ENCODE data around the gene SKIC2. TPM values are rescaled to one million over a fixed set of nuclear protein-coding genes. Genes with fewer than 3 reads are reported as not detected.
"Not testable (repeated sequence)": the region's sequence is repeated elsewhere in the genome, so short reads cannot be mapped to it uniquely, and the experiment has no call there.

Gene SKIC2
- polyA plus RNA-seq, 4 donors, result 41.1 to 51.1 (median 44.7) TPM

- DNase-seq (ENCODE audit: low read depth in 4 of 4, low spot score in 3 of 4), result no peak
These were observed 10.1 kb downstream of the SKIC2 start for GRCh38 chr6:31968791-31969711.

GRCh38 chr6:31969712-31970603 is 11.0 kb downstream of the SKIC2 start:
- DNase-seq (ENCODE audit: low read depth in 4 of 4, low spot score in 3 of 4), result no peak

GRCh38 chr6:31970604-31971271 is 11.8 kb downstream of the SKIC2 start:
- no peak for DNase-seq (ENCODE audit: low read depth in 4 of 4, low spot score in 3 of 4)

GRCh38 chr6:31971279-31971992 is 12.5 kb downstream of the SKIC2 start:
- DNase-seq (ENCODE audit: low read depth in 4 of 4, low spot score in 3 of 4), result no peak

GRCh38 chr6:31971993-31972708 is 13.2 kb downstream of the SKIC2 start, which contains the start of gene DXO:
DXO (minus strand) TSS chr6:31972138; CDS start chr6:31971675, 463 bp downstream.
- peak; percentile 93 to 99 (median 96) for DNase-seq (ENCODE audit: low read depth in 4 of 4, low spot score in 3 of 4)

GRCh38 chr6:31972709-31973350 is 13.9 kb downstream of the SKIC2 start:
- DNase-seq (ENCODE audit: low read depth in 4 of 4, low spot score in 3 of 4), result no peak

GRCh38 chr6:31976065-31976464 is 17.1 kb downstream of the SKIC2 start:
- DNase-seq (ENCODE audit: low read depth in 4 of 4, low spot score in 3 of 4), result not testable (repeated sequence)

- DNase-seq (ENCODE audit: low read depth in 4 of 4, low spot score in 3 of 4), result no peak
These were observed 18.9 kb downstream of the SKIC2 start for GRCh38 chr6:31977816-31978431.

- no peak for DNase-seq (ENCODE audit: low read depth in 4 of 4, low spot score in 3 of 4)
These were observed 19.9 kb downstream of the SKIC2 start for GRCh38 chr6:31978831-31979230.

- DNase-seq (ENCODE audit: low read depth in 4 of 4, low spot score in 3 of 4), result no peak
These were observed 20.4 kb downstream of the SKIC2 start for GRCh38 chr6:31979238-31979898.

- DNase-seq (ENCODE audit: low read depth in 4 of 4, low spot score in 3 of 4), result not testable (repeated sequence)
These were observed 21.4 kb downstream of the SKIC2 start for GRCh38 chr6:31980195-31980876.

- DNase-seq (ENCODE audit: low read depth in 4 of 4, low spot score in 3 of 4), result not testable (repeated sequence)
These were observed 22.0 kb downstream of the SKIC2 start for GRCh38 chr6:31980998-31981397.

- not testable (repeated sequence) for DNase-seq (ENCODE audit: low read depth in 4 of 4, low spot score in 3 of 4)
These were observed 22.8 kb downstream of the SKIC2 start, which contains the start of gene C4A for GRCh38 chr6:31981744-31982143. C4A (plus strand) TSS chr6:31982057; CDS start chr6:31982108, 51 bp downstream.

GRCh38 chr6:31989363-31989762 is 30.4 kb downstream of the SKIC2 start:
- DNase-seq (ENCODE audit: low read depth in 4 of 4, low spot score in 3 of 4), result not testable (repeated sequence)

- not testable (repeated sequence) for DNase-seq (ENCODE audit: low read depth in 4 of 4, low spot score in 3 of 4)
These were observed 35.4 kb downstream of the SKIC2 start for GRCh38 chr6:31994421-31994820.

GRCh38 chr6:31996385-31996784 is 37.4 kb downstream of the SKIC2 start:
- not testable (repeated sequence) for DNase-seq (ENCODE audit: low read depth in 4 of 4, low spot score in 3 of 4)
